ENCODE measurements around the gene AEBP1.

Gene AEBP1

DNA sequence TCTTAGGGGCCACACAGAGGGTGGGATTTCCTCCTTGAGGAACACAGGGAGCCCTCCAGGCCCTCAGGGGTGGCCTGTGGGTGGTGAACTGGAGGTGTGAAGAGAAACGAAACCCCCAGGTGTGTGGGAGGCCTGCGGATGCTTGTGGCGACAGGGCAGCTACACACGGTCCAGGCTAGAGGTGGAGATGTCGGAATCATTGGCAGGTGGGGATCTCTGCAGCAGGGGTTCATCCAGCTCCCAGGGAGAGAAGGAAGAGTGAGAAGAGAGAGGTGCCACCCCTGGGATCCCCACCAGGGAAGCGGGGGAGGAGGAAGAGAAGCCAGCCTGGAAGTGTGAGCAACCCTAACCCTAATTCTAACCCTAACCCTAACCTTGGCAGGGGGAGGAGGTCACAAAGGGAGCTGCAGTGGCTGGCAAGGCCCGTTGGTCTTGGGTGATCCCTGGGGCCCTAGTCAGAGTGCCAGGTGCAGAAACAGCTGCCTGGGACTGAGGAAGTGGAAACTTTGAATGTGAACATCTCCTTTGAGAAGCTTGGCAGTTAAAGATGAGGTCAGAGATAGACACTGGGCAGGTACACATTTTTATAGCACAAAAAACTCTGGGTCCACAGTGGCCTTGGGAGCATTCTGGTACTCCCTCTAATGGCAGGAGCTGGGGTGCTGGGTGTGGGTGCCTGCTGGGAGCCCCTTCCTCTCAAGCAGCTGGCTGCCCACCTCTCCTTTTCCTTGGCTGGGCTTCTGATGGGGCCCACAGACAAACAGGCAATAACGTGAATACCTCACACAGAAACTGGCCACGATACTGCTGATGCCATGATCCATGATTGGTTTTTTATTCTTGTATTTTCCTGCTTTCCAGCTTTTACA lies 6.8 kb upstream of the AEBP1 start:
- Histone ChIP-seq H3K4me3 (no peak overlapping the region), H3K27me3 (no peaks in the 10 kb centered on the region), H3K36me3 (no peaks in the 10 kb centered on the region), H3K4me1 (peaks cover 0 to 75% (median 46%) of the 10 kb centered on the region in 4 donors), H3K9me3 (no peaks in the 10 kb centered on the region), H3K27ac (peak overlapping the region; percentile 98 to 100)
- TF ChIP-seq, protein P1, sequence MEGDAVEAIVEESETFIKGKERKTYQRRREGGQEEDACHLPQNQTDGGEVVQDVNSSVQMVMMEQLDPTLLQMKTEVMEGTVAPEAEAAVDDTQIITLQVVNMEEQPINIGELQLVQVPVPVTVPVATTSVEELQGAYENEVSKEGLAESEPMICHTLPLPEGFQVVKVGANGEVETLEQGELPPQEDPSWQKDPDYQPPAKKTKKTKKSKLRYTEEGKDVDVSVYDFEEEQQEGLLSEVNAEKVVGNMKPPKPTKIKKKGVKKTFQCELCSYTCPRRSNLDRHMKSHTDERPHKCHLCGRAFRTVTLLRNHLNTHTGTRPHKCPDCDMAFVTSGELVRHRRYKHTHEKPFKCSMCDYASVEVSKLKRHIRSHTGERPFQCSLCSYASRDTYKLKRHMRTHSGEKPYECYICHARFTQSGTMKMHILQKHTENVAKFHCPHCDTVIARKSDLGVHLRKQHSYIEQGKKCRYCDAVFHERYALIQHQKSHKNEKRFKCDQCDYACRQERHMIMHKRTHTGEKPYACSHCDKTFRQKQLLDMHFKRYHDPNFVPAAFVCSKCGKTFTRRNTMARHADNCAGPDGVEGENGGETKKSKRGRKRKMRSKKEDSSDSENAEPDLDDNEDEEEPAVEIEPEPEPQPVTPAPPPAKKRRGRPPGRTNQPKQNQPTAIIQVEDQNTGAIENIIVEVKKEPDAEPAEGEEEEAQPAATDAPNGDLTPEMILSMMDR (IDR thresholded peaks at IDR 0.05), result no peak
- intact Hi-C loops (cut with DNase I; ENCODE audit: low total_unique reads), result no loop called here
- no peak for DNase-seq

DNA sequence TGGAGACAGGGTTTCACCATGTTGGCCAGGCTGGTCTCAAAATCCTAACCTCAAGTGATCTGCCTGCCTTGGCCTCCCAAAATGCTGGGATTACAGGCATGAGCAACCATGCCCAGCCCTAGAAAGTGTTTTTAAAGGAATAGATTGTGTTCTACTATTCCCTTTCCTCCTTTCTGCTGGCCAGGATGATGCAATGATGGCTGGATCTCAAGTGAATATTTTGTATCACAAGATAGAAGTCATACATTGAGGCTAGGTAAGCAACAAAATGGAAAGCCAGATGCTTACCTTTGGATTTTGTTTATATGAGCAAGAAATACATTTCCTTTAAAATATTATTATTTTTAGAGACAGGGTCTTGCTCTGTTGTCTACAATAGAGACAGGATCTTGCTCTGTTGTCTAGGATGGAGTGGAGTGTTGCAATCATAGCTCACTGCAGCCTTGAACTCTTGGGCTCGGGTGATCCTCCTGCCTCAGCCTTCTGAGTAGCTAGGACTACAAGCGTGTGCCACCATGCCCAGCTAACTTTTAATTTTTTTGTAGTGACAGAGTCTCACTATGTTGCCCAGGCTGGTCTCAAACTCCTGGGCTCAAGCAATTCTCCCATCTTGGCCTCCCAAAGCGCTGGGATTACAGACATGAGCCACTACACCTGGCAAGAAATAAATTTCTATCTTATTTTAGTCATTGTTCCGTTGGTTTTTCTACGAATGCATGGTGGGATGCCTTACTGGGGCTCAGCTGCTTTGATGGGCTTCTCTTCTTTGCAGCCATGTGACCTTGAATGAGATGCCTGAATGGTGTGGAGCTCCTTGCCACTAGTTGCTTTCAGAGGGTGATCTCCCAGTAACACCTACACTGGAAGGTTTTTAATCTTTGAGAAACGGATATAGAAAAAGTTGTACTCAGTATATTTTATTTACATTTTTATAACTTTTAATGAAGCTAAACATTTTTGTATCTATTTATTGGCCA lies 5.8 kb upstream of the AEBP1 start:
- H3K4me1 ChIP-seq, result peaks cover 0 to 86% (median 55%) of the 10 kb centered on the region in 4 donors
- no peak for DNase-seq
- H3K27ac ChIP-seq, result peak overlapping the region; percentile 98 to 100
- no peaks in the 10 kb centered on the region for H3K36me3 ChIP-seq
- TF ChIP-seq, protein P1 (IDR thresholded peaks at IDR 0.05), result no peak
- no peaks in the 10 kb centered on the region for H3K9me3 ChIP-seq
- H3K4me3 ChIP-seq, result no peak overlapping the region
- intact Hi-C loops (cut with DNase I; ENCODE audit: low total_unique reads), result no loop called here
- no peaks in the 10 kb centered on the region for H3K27me3 ChIP-seq

DNA sequence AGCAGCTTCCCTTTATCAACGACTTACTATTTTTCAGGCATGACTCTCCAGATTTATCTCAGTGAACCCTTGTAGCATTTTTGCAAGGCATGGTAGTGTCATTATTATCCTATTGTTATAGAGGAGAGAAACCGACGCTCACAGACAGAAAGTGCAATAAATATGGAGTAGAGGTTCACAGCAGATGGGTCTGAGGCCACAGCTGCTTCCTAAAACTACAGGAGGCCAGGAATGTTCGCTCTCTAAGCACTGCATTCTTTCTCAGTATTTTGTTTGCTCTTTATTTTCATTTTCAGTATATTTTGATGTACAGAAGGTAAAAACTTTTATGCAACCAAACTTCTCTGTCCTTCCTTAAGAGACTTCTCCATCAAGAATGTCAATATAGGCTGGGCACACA lies 4.5 kb upstream of the AEBP1 start:
- H3K27ac ChIP-seq, result peak overlapping the region; percentile 98 to 100
- H3K4me3 ChIP-seq, result no peak overlapping the region
- H3K27me3 ChIP-seq, result no peaks in the 10 kb centered on the region
- TF ChIP-seq, protein P1 (IDR thresholded peaks at IDR 0.05), result no peak
- H3K4me1 ChIP-seq, result peaks cover 0 to 88% (median 56%) of the 10 kb centered on the region in 4 donors
- no peaks in the 10 kb centered on the region for H3K36me3 ChIP-seq
- intact Hi-C loops (cut with DNase I; ENCODE audit: low total_unique reads), result no loop called here
- no peak for DNase-seq
- H3K9me3 ChIP-seq, result no peaks in the 10 kb centered on the region

GRCh38 chr7:44100458-44101302 lies 3.5 kb upstream of the AEBP1 start:
- Histone ChIP-seq H3K4me3 (no peak overlapping the region), H3K27me3 (no peaks in the 10 kb centered on the region), H3K36me3 (no peaks in the 10 kb centered on the region), H3K27ac (peak overlapping the region; percentile 98 to 100), H3K9me3 (no peaks in the 10 kb centered on the region), H3K4me1 (peaks cover 0 to 88% (median 48%) of the 10 kb centered on the region in 4 donors)
- intact Hi-C loops (cut with DNase I; ENCODE audit: low total_unique reads), result no loop called here
- TF ChIP-seq, protein P1 (IDR thresholded peaks at IDR 0.05), result no peak
- DNase-seq, result peak; percentile 58 to 81
